Kidney epithelial cell (primary cell): ENCODE results near the gene PSTPIP2. TPM values are rescaled to one million over a fixed set of nuclear protein-coding genes. Genes with fewer than 3 reads are reported as not detected.

Experiments used
- DNase-seq: peaks from one replicate; pipeline ENCODE4 v3.0.0-alpha.2; 2010; ENCODE audit warnings: low read depth
- H3K27me3 ChIP-seq: 2 replicates; pipeline ENCODE4 v1.6.0; 2011; ENCODE audit warnings: low read length; ENCODE audit not compliant: control insufficient read depth, insufficient read depth
- H3K36me3 ChIP-seq: 2 replicates; pipeline ENCODE4 v1.5.1; 2011; ENCODE audit warnings: low read length; ENCODE audit not compliant: control insufficient read depth, insufficient read depth
- H3K4me3 ChIP-seq: 2 replicates; pipeline ENCODE4 v1.5.1; 2011; ENCODE audit warnings: low read depth, mild to moderate bottlenecking, control low read depth, low read length
- total RNA-seq: library from RNA; depleted of rRNA; stranded (reverse); fragments of >200 nt; gene quantifications from 2 replicates; pipeline ENCODE4 v1.2.3, GENCODE V29; 2015
- TF ChIP-seq, protein P1 (sequence below): IDR thresholded peaks from 2 replicates; pipeline ENCODE4 v1.5.1; 2011; ENCODE audit warnings: mild to moderate bottlenecking, moderate library complexity, low read length, control low read depth, inconsistent platforms; ENCODE audit not compliant: insufficient read depth, poor library complexity, severe bottlenecking

Gene PSTPIP2
- total RNA-seq, 1 donor from 2014 or later = 14.2 TPM

DNA sequence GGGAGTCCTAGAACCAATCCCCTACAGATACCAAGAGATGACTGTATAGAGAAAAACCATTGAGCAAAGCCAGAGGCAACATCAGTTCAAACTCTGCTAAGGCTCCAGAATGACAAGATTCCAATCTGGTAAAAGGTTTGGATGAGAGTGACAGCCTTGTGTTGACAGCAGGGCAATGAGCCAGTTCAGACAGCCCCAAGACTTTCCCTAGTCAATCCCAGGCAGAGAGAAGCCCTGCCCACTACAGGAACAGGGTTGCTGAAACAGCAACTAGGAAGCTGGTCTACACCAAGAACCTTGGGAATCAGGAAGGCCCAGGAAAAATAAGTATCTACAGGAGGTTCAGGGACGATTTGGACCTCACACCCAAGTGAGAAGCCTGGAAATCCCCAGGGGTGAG is 3.3 kb downstream of the PSTPIP2 start:
- H3K36me3 ChIP-seq = no peaks in the 10 kb centered on the region
- no peak overlapping the region for H3K4me3 ChIP-seq
- DNase-seq = no peak
- H3K27me3 ChIP-seq = no peaks in the 10 kb centered on the region
- TF ChIP-seq, protein P1, sequence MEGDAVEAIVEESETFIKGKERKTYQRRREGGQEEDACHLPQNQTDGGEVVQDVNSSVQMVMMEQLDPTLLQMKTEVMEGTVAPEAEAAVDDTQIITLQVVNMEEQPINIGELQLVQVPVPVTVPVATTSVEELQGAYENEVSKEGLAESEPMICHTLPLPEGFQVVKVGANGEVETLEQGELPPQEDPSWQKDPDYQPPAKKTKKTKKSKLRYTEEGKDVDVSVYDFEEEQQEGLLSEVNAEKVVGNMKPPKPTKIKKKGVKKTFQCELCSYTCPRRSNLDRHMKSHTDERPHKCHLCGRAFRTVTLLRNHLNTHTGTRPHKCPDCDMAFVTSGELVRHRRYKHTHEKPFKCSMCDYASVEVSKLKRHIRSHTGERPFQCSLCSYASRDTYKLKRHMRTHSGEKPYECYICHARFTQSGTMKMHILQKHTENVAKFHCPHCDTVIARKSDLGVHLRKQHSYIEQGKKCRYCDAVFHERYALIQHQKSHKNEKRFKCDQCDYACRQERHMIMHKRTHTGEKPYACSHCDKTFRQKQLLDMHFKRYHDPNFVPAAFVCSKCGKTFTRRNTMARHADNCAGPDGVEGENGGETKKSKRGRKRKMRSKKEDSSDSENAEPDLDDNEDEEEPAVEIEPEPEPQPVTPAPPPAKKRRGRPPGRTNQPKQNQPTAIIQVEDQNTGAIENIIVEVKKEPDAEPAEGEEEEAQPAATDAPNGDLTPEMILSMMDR = no peak

DNA sequence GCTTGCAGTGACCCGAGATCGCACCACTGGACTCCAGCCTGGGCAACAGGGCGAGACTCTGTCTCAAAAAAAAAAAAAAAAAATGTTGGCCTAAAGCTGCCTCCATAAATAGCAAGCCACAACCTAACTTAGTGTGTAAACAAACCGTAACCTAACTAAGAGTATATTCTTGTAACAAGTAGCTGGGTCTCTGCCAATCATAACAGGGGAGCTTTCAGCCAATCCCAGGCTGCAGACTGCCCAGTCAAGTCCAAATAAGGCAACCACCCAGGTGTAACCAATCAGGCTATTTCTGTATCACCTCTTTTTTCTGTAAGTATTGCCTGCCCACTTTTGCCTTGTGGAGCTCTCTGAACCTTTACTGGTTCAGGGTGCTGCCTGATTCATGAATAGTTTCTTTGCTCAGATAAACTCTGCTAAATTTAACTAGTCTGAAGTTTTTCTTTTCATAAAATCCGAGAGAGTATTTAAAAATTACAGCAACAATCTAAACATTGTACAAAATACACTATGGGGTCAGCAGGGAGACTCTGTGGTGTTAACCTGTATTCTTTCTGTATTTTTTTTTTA is 4.5 kb downstream of the PSTPIP2 start:
- H3K36me3 ChIP-seq = no peaks in the 10 kb centered on the region
- TF ChIP-seq, protein P1 = no peak
- H3K27me3 ChIP-seq = no peaks in the 10 kb centered on the region
- no peak overlapping the region for H3K4me3 ChIP-seq
- no peak for DNase-seq

GRCh38 chr18:46062781-46063180 is 9.3 kb downstream of the PSTPIP2 start:
- DNase-seq = no peak
- Histone ChIP-seq H3K27me3 (no peaks in the 10 kb centered on the region), H3K36me3 (no peaks in the 10 kb centered on the region), H3K4me3 (no peak overlapping the region)
- TF ChIP-seq, protein P1 = no peak

- DNase-seq = no peak
- TF ChIP-seq, protein P1 = no peak
- H3K27me3 ChIP-seq = no peaks in the 10 kb centered on the region
- H3K36me3 ChIP-seq = no peaks in the 10 kb centered on the region
- H3K4me3 ChIP-seq = no peak overlapping the region
Measured at GRCh38 chr18:46061796-46062195, 10.3 kb downstream of the PSTPIP2 start.

DNA sequence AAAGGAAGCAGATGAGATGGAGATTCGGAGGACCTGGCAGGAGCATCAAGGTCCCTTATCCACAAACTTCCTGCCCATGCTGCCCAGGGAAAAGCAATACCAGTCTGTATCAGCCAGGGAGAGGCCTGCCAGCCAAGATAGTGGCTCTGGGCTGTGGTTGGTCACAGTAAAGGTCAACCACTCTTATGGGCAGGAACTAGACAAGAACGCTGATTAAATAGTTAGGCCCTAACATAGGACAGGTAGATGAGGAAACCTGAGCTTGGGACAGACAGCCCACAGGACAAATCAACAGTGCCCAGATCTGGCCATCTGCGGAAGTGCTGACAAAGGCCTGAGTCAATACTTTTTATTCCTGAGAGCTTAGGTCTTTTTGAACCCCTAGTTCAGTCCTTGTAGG is 10.7 kb downstream of the PSTPIP2 start:
- no peak for DNase-seq

DNA sequence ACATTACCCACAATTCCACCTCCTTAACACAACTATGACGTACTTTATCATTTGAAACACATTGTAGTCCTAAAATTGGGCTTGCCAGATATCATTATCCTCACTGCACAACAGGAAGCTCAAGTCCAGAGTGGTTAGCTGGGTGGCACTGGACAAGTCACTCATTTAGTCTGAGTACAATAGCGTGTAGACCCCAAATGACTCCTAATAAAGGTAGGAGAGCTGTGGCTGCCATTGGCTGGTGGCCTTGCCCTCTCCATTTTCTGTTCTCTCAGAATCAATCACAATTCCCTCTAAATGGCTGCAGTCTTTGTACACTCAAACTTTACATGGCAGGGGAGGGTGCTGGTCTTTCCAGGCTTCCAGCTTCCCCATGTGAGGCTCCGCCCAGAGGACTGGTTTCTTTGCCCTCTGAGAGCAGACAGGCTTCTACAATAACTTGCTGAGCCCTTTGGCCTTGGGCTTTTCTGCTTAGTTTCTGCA is 11.7 kb downstream of the PSTPIP2 start:
- no peak for DNase-seq
- TF ChIP-seq, protein P1 = no peak
- no peaks in the 10 kb centered on the region for H3K36me3 ChIP-seq
- no peak overlapping the region for H3K4me3 ChIP-seq
- no peaks in the 10 kb centered on the region for H3K27me3 ChIP-seq

More for the DNA sequence above, 10.7 kb downstream of the PSTPIP2 start:
- Histone ChIP-seq H3K4me3 (no peak overlapping the region), H3K36me3 (no peaks in the 10 kb centered on the region), H3K27me3 (no peaks in the 10 kb centered on the region)
- TF ChIP-seq, protein P1 = no peak
